GM13976 (cell line): ENCODE results near the gene IL12RB2.

Experiments used
- DNase-seq: peaks from one replicate; pipeline ENCODE4 v3.0.0; 2012; ENCODE audit warnings: low spot score
- in situ Hi-C: fragments of 300-500 bp; cut with MboI; formaldehyde crosslinking; loops from one replicate; pipeline ENCODE4 v1.12.0; 2022; ENCODE audit warnings: low sequenced_read_pairs, mixed read lengths, inconsistent platforms; ENCODE audit not compliant: unreplicated experiment
- TF ChIP-seq, protein P1 (sequence below): IDR thresholded peaks from 2 replicates; pipeline ENCODE4 v1.5.1; 2012; ENCODE audit warnings: borderline replicate concordance, mild to moderate bottlenecking; ENCODE audit not compliant: insufficient read depth; ENCODE audit errors: extremely low read depth, missing control alignments, control extremely low read depth

Gene IL12RB2

GRCh38 chr1:67352211-67352610 is 44.5 kb downstream of the IL12RB2 start:
- TF ChIP-seq, protein P1, sequence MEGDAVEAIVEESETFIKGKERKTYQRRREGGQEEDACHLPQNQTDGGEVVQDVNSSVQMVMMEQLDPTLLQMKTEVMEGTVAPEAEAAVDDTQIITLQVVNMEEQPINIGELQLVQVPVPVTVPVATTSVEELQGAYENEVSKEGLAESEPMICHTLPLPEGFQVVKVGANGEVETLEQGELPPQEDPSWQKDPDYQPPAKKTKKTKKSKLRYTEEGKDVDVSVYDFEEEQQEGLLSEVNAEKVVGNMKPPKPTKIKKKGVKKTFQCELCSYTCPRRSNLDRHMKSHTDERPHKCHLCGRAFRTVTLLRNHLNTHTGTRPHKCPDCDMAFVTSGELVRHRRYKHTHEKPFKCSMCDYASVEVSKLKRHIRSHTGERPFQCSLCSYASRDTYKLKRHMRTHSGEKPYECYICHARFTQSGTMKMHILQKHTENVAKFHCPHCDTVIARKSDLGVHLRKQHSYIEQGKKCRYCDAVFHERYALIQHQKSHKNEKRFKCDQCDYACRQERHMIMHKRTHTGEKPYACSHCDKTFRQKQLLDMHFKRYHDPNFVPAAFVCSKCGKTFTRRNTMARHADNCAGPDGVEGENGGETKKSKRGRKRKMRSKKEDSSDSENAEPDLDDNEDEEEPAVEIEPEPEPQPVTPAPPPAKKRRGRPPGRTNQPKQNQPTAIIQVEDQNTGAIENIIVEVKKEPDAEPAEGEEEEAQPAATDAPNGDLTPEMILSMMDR = no peak
- in situ Hi-C loops = no loop called here
- no peak for DNase-seq

DNA sequence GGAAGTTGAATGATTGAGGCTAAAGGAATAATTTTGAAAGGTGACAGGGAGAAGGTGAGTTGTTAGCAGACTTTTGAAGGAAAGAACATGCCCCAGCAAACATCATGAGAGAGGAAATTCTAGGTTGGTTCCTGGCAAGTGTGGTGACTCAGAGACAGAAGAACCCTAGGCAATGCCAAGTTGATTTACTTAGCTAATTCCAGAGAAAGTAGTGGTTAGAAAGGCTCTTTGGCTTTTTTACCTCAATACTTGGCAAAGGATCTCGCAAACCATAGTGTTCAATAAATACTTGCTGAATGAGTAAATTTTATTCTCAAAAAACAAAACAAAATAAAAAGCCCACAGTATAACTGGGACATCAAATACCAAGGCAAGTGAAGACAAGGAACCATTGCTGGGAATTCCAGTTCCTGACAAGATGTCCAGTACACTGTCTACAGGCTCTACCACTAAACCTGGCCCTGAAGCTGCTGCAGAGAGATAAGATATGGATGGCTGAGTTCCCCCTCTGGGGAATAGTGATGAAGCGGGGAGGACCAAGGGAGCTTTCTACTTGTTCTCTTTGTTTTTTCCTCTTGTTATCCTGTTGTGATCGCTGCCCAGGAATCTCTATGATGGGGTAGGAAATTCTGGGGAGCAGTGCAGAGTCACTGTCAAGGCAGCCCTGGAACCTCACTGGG is 48.2 kb downstream of the IL12RB2 start:
- in situ Hi-C loops = no loop called here
- TF ChIP-seq, protein P1 = no peak
- DNase-seq = no peak

DNA sequence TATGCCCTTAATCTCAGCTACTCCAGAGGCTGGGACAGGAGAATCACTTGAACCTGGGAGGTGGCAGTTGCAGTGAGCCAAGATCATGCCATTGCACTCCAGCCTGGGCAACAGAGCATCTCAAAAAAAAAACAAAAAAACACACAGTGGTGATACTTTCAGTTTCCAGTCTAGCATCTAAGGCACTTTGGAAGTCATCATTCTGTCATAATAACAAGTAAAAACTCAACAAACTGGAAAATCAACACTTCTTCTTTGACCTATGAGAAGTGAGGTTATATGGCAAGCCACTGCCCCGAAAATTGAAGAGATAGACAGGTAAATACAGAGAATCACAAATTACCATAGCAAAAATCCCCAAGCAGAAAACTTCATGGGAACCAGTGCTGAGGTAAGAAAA is 51.9 kb downstream of the IL12RB2 start:
- in situ Hi-C loops = no loop called here
- DNase-seq = no peak
- TF ChIP-seq, protein P1 = no peak

DNA sequence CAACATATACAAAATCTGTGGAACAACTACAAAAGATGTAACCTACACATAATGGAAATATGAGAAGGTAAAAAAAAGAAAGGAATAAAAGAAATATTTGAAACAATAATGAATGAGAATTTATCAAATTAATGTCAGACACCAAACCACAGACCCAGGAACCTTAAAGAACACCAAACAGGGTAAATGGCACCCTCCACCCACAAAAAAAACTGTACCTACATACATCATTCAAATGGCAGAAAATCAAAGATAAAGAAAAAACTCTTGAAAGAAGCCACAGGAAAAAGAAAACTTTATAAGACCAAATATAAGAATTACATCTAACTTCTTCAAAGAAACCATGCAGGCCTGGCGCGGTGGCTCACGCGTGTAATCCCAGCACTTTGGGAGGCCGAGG is 54.0 kb downstream of the IL12RB2 start:
- TF ChIP-seq, protein P1 = no peak
- in situ Hi-C loops = no loop called here
- DNase-seq = no peak

- TF ChIP-seq, protein P1 = no peak
- in situ Hi-C loops = no loop called here
- no peak for DNase-seq
These were observed 59.8 kb downstream of the IL12RB2 start for GRCh38 chr1:67367370-67368045.

DNA sequence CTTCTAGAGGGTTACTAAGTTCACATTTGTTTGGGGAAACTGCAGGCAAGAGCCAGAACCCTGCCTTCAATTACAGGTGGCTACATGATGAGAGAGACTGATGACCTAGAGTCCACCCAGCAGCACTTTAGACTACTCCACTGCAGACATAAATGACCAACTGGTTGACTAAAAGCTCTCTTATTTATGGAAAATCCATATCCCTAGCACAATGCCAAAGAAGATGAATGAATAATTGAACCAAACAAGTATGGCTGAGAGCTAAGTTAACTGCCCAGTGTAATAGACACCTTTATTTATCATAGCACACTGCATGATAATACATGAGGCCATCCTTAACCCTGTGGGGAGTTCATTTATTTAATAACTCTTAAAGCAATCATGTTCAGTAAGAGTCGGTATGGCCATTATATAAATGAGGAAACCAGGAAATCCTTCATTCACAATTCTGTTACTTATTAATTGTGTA is 60.4 kb downstream of the IL12RB2 start:
- no peak for DNase-seq
- in situ Hi-C loops = no loop called here
- TF ChIP-seq, protein P1 = no peak

DNA sequence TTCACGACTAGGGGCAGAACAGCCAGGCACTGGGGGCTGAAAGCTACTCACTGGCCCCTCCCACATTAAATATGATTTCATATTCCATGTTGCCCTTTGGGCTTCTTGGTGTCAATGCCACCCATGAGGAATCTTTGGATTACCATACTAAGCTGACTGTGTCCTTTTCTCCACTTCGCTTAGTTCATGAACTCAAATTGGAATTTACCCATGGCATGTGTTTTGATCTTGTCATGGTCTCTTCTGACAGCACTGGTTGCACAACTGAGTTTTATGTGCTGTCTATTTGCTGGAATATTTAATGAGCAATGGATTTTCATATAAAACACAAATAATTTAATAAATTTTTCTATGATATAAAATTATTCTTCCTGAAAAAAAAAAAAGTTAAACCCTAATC is 63.4 kb downstream of the IL12RB2 start:
- TF ChIP-seq, protein P1 = no peak
- DNase-seq = no peak
- in situ Hi-C loops = no loop called here
